SU-DHL-6 (cell line): ENCODE measurements around the gene RAB9A.

Experiments used
- H2AFZ ChIP-seq: fragments of 200-600 bp; sonication (generic); 2 replicates; pipeline ENCODE4 v1.6.1; 2014; ENCODE audit warnings: low read depth, mild to moderate bottlenecking, moderate library complexity, mixed read lengths, antibody characterized with exemption, low read length; ENCODE audit not compliant: severe bottlenecking
- H3F3A ChIP-seq: fragments of 200-600 bp; shearing (Covaris generic); 2 replicates; pipeline ENCODE4 v1.6.0; 2016; ENCODE audit warnings: antibody characterized with exemption, mild to moderate bottlenecking; ENCODE audit not compliant: insufficient read depth
- H3K27ac ChIP-seq: fragments of 200-600 bp; sonication (generic); 2 replicates; pipeline ENCODE4 v1.5.1; 2016; ENCODE audit warnings: low read depth, mild to moderate bottlenecking, low read length, moderate library complexity, mixed read lengths
- H3K27me3 ChIP-seq: fragments of 200-600 bp; sonication (generic), shearing (Covaris generic); 2 replicates; pipeline ENCODE4 v1.6.0; 2014; ENCODE audit warnings: mild to moderate bottlenecking, low read length
- H3K36me3 ChIP-seq: fragments of 200-600 bp; sonication (generic); 2 replicates; pipeline ENCODE4 v1.6.1; 2014; ENCODE audit warnings: mild to moderate bottlenecking, low read length, mixed read lengths
- H3K4me2 ChIP-seq: fragments of 300-600, 200-600 bp; shearing (Covaris generic), sonication (generic); 2 replicates; pipeline ENCODE4 v1.6.0; 2014; ENCODE audit warnings: low read length, low read depth, mild to moderate bottlenecking; ENCODE audit not compliant: poor library complexity, severe bottlenecking
- H3K4me3 ChIP-seq: fragments of 200-600 bp; sonication (generic); 2 replicates; pipeline ENCODE4 v1.5.1; 2014; ENCODE audit warnings: antibody characterized with exemption, low read length, mild to moderate bottlenecking, mixed read lengths; ENCODE audit not compliant: insufficient read depth, poor library complexity, severe bottlenecking
- H3K79me2 ChIP-seq: fragments of 200-600 bp; sonication (generic); 2 replicates; pipeline ENCODE4 v1.6.1; 2014; ENCODE audit warnings: mild to moderate bottlenecking, low read length, moderate library complexity; ENCODE audit not compliant: insufficient read depth
- H3K9ac ChIP-seq: fragments of 200-600 bp; sonication (generic); 2 replicates; pipeline ENCODE4 v1.7.0; 2014; ENCODE audit warnings: mild to moderate bottlenecking, low read length
- H3K9me2 ChIP-seq: fragments of 200-600 bp; sonication (generic); replicated peaks from 2 replicates; pipeline ENCODE4 v1.6.1; 2014; ENCODE audit warnings: low read length; ENCODE audit not compliant: insufficient read depth
- H3K9me3 ChIP-seq: fragments of 200-600 bp; sonication (generic); 2 replicates; pipeline ENCODE4 v1.6.1; 2014; ENCODE audit warnings: low read length, mixed read lengths; ENCODE audit not compliant: insufficient read depth
- H4K20me1 ChIP-seq: fragments of 200-600 bp; sonication (generic); 2 replicates; pipeline ENCODE4 v1.6.1; 2014; ENCODE audit warnings: low read depth, mild to moderate bottlenecking, antibody characterized with exemption, low read length, moderate library complexity, mixed read lengths
- EZH2phosphoT487 ChIP-seq: fragments of 200-600 bp; sonication (generic), shearing (Covaris generic); conservative IDR thresholded peaks from 2 replicates; pipeline ENCODE4 v1.6.1; 2018; ENCODE audit warnings: mild to moderate bottlenecking, antibody characterized with exemption, low read length, moderate library complexity, mixed read lengths
- TF ChIP-seq, protein P1 (sequence below): fragments of 200-600 bp; sonication (generic); IDR thresholded peaks from one replicate; pipeline ENCODE4 v1.5.1; 2017; ENCODE audit warnings: antibody characterized with exemption, mild to moderate bottlenecking, low read length, moderate library complexity; ENCODE audit not compliant: insufficient read depth, poor library complexity, severe bottlenecking

Gene RAB9A

DNA sequence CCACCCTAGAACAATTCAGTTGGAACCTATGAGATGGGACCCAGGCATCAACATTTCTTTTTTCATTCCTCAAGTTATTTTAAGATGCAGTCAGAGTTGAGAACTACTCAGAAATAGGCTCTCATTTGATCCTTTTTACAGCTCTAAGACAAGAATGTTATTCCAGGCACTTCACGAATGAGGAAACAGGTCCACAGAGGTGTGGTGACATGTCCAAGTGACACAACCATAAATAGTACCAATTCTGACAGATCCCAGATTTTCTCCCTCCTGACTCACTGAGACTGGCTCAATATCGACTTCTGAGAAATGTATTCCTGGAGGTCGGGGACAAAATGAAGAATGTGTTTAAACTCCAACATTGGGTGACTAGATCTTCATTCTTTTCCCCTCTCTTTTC is 24.9 kb upstream of the RAB9A start:
- no peak overlapping the region for H3K4me2 ChIP-seq
- H3K36me3 ChIP-seq, result 0 out of 2 replicates have a peak, but pooled peaks cover 4% of the 10 kb centered on the region
- no peaks in the 10 kb centered on the region for H4K20me1 ChIP-seq
- H3K9ac ChIP-seq, result no peak overlapping the region
- no peaks in the 10 kb centered on the region for H3K9me3 ChIP-seq
- no peaks in the 10 kb centered on the region for H3K9me2 ChIP-seq
- H3K79me2 ChIP-seq, result no peaks in the 10 kb centered on the region
- no peaks in the 10 kb centered on the region for H3K27me3 ChIP-seq
- H2AFZ ChIP-seq, result no peak overlapping the region
- TF ChIP-seq, protein P1, sequence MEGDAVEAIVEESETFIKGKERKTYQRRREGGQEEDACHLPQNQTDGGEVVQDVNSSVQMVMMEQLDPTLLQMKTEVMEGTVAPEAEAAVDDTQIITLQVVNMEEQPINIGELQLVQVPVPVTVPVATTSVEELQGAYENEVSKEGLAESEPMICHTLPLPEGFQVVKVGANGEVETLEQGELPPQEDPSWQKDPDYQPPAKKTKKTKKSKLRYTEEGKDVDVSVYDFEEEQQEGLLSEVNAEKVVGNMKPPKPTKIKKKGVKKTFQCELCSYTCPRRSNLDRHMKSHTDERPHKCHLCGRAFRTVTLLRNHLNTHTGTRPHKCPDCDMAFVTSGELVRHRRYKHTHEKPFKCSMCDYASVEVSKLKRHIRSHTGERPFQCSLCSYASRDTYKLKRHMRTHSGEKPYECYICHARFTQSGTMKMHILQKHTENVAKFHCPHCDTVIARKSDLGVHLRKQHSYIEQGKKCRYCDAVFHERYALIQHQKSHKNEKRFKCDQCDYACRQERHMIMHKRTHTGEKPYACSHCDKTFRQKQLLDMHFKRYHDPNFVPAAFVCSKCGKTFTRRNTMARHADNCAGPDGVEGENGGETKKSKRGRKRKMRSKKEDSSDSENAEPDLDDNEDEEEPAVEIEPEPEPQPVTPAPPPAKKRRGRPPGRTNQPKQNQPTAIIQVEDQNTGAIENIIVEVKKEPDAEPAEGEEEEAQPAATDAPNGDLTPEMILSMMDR, result no peak
- no peak for TF ChIP-seq EZH2phosphoT487
- no peak overlapping the region for H3K27ac ChIP-seq
- H3F3A ChIP-seq, result no peaks in the 10 kb centered on the region
- H3K4me3 ChIP-seq, result no peak overlapping the region

DNA sequence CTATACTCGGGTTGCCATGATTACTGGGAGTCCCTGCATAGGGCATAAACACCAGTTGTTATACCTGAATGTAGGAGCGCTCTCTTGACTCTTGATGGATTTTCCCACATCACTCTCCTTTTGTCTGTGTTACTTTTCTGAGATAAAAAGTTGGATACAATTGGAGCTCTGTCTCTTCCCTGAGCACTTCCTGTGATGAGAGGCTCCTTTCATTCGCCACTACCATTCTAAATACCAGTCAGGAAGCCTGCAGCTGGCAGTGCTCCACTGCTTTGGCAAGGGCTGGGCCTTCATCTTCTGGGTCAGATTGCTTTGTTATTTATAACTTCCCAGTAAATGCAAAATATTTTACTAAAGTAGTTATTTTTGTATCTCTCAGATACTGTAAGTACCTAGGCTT is 22.1 kb upstream of the RAB9A start:
- Histone ChIP-seq H3K4me2 (no peak overlapping the region), H3K4me3 (no peak overlapping the region)
- TF ChIP-seq, protein P1, result no peak
- no peak for TF ChIP-seq EZH2phosphoT487

DNA sequence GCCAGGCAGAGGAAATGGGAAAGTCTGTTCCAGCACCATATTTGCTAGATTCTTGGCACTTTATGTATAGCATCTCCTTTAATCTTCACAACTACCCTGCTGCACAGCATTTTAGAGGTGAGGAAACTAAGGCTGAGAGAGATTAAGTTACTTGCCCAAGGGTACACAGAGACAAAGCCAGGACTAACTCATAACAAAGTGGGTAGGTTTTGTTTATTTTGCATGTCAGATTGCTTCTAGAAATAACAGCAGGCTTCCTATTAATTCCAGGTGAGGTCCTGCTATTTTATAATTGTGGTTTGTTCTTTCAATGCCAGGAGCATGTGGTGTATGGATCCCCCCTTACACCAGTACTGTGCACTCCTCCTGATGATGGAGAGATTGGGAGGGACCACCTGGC is 21.0 kb upstream of the RAB9A start:
- TF ChIP-seq, protein P1, result no peak
- TF ChIP-seq EZH2phosphoT487, result no peak
- no peaks in the 10 kb centered on the region for H3K79me2 ChIP-seq
- no peak overlapping the region for H3K9ac ChIP-seq
- H3K4me2 ChIP-seq, result no peak overlapping the region
- H3K9me2 ChIP-seq, result no peaks in the 10 kb centered on the region
- H3K27me3 ChIP-seq, result no peaks in the 10 kb centered on the region
- H3F3A ChIP-seq, result no peaks in the 10 kb centered on the region
- H4K20me1 ChIP-seq, result no peaks in the 10 kb centered on the region
- H3K4me3 ChIP-seq, result no peak overlapping the region
- no peaks in the 10 kb centered on the region for H3K36me3 ChIP-seq
- H2AFZ ChIP-seq, result no peak overlapping the region
- H3K27ac ChIP-seq, result no peak overlapping the region
- H3K9me3 ChIP-seq, result no peaks in the 10 kb centered on the region

More for the DNA sequence above, 22.1 kb upstream of the RAB9A start:
- Histone ChIP-seq H3F3A (no peaks in the 10 kb centered on the region), H3K9me3 (no peaks in the 10 kb centered on the region), H3K27me3 (no peaks in the 10 kb centered on the region), H3K36me3 (no peaks in the 10 kb centered on the region), H3K9me2 (no peaks in the 10 kb centered on the region), H4K20me1 (no peaks in the 10 kb centered on the region), H3K27ac (no peak overlapping the region), H2AFZ (no peak overlapping the region), H3K79me2 (no peaks in the 10 kb centered on the region), H3K9ac (no peak overlapping the region)
